ENCODE data around the gene KDM4C.
A peak's percentile ranks its signal among the peaks of the same experiment; 100 is the strongest.
"Not testable (repeated sequence)": the region's sequence is repeated elsewhere in the genome, so short reads cannot be mapped to it uniquely, and the experiment has no call there.

KDM4C gene

DNA sequence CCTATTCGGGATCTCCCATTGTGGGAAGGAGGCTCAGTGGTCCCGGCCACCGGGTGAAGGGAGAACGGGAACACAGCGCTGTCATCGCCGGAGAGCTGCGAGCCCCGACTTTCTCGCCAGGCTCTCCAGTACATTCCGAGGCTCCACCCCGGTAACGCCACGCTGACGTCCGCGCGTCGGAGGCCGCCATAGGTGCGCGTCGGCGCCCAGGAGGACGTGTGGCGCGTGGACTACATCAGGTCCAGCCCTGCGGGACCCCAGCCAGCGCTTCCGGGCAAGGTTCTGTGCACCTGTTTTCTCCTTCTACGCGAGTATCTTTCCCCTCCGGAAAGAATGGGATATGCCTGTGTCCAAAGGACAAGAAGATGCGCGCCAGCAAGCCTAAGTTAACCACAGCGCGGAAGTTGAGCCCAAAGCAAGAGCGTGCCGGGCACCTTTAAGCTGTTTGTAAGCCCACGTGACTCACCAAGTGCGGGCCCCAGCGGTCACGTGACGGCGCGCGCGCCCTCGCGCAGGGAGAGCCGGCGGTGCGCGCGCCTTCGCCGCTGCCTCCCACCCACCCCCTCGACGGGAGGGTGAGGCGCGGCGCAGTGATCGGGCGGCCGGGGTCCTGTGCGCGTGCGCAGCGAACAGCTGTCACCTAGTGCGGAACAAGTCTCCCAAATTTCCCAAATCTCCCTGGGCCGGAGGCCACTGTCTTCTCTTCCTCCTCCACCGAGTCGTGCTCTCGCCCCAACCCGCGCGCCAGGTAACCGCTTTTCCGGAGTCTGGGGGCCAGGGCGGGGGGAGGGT is at the start of gene KDM4C:
Gene KDM4C, plus strand, starts transcription at position 518 of the 792 bp plus-strand sequence. CDS start 35,016 bp downstream, outside the sequence.
- peak; percentile 94 to 95 for DNase-seq

DNA sequence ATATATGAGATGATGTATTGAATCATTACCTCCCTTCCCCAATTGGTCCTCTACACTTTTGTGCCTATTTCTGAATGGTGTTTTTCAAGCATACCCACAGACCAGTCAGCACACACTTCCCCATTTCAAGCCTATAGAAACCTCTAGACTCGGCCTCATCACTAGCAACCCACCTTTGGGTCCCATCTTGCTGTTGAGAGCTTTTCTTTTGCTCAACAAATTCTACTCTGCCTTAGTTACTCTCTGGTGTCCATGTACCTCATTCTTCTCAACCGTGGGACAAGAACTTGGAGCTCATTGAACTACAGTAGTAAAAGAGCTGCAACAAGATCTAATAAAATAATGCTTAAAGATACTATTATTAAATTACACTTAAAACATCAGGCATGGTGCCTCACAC is 49.0 kb upstream of the KDM4C start:
- DNase-seq = no peak

DNA sequence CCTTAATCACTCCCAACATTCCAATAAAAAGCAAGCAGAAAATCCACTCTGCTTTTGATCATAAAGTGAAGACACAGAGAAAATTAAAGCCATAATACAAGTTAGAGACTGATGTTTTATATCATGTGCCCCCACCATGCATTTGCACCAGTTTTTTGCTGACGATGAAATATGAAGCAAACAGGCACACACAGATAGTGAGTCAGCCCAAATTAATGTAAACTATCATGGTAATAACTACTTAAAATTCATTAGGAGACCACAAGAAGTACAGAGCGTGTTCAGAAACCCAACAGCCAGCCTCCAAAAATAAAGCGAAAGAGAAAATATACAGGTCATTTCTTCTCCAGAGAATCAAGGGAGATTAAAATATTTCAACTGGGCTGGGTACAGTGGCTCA is 46.4 kb upstream of the KDM4C start:
- no peak for DNase-seq

DNA sequence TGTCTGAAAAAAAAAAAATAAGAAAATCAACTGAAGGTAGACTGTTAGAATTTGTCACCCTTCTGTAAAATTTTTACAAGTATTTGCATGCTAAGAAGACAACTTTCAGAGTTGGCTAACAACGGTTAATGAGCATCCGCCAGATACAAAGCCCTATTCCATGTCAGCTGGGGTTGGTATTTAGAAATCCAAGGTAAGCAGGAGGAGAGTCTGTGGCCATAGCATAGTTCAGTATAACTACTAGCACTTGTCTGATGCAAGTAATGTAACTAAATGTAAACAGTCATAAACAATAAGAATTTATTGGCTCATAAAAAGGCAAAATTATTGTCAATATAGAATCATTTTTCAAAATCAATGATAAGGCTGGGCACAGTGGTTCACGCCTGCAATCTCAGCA is 45.7 kb upstream of the KDM4C start:
- DNase-seq = no peak

DNA sequence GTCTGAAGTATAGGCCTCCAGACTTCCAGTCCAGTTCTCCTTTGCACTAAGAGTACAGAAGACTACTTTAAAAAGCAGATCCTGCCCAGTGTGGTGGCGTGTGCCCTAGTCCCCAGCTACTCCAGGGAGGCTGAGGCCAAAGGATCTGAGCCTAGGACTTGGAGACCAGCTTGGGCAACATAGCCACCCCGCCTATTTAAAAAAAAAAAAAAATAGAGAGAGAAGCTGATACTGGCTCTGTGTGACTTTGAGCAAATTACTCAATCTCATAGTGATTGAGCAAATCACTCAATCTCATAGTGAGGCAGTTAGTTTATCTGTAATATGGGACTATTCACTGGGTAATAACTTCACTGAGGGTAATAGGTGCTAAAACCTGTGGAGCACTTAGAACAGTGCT is 43.6 kb upstream of the KDM4C start:
- DNase-seq = no peak

DNA sequence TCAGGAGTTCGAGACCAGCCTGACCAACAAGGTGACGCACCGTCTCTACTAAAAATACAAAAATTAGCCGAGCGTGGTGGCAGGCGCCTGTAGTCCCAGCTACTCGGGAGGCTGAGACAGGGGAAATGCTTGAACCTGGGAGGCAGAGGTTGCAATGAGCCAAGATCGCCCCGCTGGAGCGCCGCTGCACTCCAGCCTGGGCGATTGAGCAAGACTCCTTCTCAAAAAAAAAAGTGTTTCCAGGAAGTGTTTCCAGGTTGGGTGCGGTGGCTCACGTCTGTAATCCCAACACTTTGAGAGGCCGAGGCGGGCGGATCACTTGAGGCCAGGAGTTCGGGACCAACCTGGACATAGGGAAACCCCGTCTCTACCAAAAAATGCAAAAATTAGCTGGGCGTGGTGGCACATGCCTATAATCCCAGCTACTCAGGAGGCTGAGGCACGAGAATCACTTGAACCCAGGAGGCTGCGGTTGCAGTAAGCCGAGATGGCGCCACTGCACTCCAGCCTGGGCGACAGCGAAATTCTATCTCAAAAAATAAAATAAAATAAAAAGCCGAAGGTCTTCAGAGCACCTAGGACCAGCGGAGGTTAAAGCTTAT is 42.5 kb upstream of the KDM4C start:
- DNase-seq = not testable (repeated sequence)

DNA sequence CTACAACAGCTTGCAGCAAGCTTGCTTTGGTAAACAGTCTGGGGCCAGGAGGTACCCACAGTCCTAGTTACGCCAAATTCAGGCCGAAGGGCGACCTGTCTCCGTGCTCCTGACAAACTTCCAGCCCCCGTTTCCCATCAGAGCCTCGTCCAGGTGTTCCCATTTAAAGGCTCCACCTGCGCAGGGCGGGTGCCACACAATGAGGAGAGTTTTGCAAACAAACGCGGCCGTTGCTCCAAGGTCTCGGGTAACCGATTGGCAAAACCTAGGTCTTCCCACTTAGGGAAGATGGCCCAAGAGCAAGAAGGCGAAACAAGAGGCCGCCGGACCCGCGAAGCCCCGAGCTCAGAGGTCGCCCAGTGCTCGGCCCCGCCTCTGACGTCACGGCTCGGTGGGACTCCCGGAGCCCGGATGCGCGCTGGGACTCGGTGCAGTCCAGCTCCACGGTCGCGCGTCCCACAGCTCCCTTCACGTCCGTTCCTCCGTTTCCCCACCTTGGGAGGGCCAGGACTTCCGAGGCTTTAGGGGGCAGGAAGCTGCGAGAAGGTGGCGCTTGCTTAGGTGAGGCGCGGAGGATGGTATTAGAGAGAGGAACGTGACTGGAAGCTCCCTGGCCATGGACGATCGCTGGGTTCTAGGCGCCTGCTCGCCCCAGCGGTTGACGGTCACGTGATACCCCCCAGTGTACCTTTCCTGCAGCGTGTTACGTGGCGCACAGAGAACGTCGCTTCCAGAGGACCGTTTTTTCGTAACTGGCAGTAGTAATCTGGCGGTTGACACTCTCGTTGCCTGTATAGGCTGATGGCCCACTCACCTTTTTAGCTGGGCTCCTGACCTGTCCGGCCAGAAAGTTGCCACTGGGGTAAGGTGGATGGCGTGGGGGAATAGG is 41.8 kb upstream of the KDM4C start:
- peak; percentile 76 to 77 for DNase-seq

DNA sequence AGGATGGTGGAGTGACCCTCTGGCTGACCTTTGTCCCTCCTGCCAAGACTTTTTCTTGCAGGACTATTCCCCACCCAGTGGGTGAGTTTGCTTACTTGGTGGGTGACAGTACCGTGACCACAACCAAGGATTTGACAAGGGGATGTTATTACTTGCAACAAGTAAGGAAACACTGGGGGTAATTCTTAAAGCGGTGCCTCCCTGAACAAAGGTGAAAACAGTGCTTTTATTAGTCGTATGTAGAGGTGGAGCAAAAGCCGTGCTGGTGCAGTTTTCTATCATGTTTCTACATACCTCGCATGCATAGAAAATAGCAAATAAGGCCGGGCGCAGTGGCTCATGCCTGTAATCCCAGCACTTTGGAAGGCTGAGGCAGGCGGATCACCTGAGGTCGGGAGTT is 41.0 kb upstream of the KDM4C start:
- DNase-seq = no peak

DNA sequence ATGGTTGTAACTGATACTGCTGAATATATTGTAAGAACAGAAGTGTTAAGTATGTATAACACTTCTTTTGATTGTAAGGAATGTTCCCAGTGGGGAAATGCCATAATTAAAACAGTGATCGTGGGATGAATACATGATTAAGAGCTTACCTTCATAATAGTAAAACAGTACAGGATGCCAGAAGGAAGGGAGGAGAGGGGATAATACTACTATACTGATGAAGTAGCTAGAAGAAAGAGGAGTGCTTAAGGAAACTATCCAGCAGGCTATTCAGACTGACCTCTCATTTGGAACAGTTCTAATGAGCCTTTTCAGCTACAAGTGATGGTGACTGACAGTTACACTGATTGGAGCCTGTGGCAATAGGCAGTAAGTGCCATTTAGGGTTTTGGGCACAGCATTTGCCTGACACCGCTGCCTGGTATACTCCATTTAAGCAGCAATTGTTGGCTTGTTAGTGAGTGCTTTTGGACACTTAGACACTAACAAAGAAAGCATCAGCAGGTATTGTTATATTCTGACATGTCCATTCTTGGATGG is 33.8 kb upstream of the KDM4C start:
- no peak for DNase-seq

DNA sequence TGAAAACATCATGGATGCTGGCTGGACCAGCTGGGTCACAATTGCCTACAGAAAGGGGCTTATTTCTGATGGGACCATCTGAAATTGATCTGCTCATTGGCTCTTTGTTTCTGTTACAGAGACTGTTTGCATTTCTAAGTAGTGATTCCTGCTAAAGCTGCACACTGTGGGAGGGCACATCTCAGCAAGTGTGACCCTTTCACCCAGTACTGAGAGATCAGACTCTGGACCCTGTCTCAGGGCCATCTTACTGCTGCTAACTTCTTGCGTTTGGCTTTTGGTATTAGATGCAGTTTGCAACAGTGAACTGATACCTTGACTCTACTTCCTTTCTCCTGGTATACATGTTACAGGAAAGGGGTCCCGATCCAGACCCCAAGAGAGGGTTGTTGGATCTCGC is 24.5 kb upstream of the KDM4C start:
- DNase-seq = no peak

DNA sequence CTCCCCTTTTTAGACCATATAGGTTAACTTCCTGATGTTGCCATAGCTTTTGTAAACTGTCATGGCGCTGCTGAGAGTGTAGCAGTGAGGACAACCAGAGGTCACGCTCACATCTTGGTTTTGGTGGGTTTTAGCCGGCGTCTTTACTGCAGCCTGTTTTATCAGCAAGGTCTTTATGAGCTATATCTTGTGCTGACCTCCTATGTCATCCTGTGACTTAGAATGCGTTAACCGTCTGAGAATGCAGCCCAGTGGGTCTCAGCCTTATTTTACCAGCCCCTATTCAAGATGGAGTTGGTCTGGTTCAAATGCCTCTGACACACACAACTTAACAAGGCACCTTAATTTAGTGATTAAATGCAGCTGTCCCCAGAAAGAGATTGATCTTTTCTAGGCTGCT is 23.9 kb upstream of the KDM4C start:
- DNase-seq = no peak

DNA sequence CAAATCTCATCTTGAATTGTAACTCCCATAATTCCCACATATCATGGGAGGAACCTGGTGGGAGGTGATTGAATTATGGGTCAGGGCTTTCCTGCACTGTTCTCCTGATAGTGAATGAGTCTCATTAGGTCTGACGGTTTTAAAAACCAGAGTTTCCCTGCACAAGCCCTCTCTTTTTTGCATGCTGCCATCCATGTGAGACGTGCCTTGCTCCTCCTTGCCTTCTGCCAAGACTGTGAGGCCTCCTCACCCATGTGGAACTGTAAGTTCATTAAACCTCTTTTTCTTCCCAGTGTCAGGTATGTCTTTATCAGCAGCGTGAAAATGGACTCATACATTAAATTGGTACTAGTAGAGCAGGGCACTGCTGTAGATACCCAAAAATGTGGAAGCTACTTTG is 22.4 kb upstream of the KDM4C start:
- DNase-seq = no peak

DNA sequence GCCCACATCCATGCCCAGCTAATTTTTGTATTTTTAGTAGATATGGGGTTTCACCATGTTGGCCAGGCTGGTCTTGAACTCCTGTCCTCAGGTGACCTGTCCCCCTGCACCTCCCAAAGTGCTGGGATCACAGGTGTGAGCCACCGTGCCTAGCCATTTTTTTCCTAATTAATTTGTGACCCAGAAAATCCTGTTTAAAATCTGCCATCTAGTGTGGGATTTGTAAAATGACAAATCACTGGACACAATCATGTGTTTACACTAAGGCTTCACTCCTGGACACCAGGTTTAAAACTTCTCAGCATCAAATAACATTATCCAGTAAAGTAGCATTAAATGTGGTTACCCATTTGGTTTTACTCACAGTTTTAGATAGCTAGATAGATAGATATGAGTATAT is 18.6 kb upstream of the KDM4C start:
- peak in 1 of 2 donors; percentile 11 for DNase-seq

DNA sequence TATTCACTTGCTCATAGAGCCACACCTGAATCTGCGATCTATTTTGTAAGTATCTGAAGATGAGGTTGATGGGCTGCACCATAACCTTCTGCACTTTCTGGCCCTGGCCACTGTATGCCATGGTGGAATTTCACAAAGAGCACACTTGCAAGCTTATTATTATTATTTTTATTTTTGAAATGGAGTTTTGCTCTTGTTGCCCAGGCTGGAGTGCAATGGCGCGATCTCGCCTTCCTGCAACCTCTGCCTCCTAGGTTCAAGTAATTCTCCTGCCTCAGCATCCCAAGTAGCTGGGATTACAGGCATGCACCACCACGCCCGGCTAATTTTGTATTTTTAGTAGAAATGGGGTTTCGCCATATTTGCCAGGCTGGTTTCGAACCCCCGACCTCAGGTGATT is 8.9 kb upstream of the KDM4C start:
- not testable (repeated sequence) for DNase-seq

DNA sequence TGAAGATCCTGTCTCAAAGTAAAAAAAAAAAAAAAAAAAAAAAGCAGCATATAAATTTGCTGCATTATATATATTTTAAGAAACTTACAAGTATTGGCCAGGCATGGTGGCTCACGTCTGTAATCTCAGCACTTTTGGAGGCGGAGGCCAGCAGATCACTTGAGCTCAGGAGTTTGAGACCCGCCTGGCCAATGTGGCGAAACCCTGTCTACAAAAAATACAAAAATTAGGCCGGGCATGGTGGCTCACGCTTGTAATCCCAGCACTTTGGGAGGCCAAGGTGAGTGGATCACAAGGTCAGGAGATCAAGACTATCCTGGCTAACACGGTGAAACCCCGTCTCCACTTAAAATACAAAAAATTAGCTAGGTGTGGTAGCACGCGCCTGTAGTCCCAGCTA is 2.9 kb upstream of the KDM4C start:
- not testable (repeated sequence) for DNase-seq

DNA sequence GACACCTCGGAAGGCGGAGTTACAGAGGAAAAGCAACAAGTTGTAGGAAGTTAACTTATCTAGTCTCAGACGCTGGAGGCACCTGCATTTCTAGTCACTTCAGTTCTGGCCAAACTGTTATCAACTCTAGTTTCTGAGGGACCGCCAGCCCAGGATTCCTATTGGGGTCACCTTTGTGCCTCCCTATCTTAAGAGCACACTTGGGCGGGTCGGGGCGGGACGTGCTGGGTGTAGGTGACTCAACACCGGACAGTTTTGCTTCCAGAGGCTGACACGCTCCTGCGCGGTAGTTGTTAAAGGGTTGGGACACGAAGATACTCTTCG is 679 bp upstream of the KDM4C start:
- DNase-seq = peak; percentile 85 to 87

DNA sequence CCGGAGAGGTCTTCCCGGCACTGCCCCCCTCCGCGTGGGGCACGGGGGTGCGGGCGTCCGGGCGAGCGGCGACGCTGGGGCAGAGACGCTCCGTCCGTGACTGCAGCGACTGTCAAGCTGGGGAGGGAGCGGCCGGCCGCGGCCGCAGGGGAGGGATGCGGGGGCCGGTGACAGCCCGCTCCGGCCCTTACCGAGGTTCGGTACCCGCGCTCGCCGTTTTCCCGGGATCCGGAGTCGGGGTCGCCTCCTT is 400 bp downstream of the KDM4C start:
- DNase-seq = no peak

DNA sequence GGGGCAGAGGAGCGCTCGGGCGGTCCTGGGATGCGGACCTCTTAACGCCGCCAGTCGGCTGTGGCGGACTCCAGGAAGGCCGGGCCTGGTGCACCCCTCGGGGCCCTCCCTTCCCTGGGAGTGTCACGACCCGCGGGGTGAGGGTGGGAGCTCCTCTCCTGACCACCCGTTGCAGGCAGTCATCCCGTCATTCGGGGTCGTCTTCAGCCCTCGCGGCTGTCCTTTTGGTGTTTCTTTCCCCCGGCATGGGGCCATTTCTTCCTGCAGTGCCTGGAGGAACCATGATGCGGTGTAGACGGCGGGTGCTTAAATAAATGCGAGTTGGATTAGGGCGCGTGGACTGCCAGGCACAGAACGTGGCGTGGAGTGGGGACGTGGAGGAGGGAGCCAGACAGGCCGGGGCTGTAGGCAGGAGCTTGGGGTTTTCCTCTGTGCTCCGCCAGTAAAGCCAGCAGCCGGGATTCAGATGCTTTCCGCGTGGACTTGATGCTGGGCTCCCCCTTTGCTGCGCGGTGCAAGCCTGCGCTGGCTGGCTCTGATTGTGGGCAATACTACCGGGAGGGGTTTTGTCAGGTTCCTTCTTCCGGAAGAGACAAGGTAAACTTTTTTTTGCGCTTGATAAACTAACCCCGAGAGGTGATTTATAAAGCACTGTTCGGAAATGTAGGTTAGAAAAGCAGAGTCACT is 868 bp downstream of the KDM4C start:
- DNase-seq = peak in 1 of 2 donors; percentile 55

DNA sequence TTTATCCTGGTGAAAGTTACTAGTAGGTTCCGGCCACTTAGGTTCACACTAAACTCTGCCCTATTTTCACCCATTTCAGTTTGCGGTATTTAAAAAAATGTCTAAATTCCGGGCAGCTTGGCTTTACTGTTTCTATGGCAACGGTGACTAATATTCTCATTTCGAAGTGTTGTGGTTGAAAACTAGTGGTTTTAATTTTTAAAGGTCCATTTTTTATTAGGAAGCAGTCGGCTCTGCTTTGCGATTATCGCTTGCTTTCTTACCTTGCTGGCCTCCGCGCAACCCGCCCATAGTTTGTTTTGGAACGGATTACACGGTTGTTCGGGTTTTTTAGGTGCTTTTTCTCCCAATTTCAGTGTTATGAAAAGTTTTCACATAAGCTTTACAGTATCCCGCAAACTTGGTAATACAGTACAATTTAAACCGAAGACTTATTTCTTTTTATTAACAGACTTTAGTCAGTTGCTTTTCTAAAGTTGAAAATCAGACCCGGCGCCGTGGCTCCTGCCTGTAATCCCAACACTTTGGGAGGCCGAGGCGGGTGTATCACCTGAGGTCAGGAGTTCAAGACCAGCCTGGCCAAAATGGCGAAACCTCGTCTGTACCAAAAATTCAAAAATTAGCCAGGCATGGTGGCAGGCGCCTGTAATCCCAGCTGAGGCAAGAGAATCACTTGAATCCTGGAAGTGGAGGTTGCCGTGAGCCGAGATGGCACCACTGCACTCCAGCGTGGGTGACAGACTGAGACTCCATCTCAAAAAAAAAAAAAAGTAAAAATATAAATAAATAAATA is 1.6 kb downstream of the KDM4C start:
- peak; percentile 51 to 88 for DNase-seq

DNA sequence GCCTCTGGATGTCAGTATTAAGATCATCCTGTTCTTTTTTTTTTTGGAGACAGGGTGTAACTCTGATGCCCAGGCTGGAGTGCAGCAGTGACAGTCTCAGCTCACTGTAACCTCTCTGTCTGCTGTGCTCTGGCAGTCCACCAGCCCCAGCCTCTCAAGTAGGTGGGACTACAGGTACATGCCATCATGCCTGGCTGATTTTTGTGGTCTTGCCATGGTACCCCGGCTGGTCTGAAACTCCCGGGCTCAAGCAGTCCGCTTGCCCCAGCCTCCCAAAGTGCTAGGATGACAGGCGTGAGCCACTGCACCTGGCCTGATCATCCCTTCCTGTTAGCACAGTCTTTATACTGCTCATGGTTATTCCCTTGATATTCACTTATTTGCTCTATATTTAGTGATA is 3.5 kb downstream of the KDM4C start:
- no peak for DNase-seq

DNA sequence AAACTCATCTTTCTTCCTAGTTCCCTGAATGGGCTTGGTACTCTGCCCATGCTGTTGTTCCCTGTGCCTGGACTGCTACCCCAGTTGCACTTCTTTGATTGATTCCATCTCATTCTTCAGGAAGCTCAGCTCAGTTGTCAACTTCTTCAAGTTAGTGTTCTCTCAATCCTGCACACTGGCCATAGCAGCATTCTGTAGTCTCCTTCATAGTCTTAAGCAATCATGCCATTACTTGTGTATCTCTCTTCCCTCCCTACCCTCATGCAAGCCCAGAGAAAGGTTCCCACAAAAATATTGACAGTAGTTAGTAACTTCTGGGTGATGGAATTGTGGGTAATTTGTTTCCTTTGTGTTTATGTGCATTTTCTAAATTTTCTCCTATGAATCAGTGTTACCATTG is 5.5 kb downstream of the KDM4C start:
- no peak for DNase-seq

DNA sequence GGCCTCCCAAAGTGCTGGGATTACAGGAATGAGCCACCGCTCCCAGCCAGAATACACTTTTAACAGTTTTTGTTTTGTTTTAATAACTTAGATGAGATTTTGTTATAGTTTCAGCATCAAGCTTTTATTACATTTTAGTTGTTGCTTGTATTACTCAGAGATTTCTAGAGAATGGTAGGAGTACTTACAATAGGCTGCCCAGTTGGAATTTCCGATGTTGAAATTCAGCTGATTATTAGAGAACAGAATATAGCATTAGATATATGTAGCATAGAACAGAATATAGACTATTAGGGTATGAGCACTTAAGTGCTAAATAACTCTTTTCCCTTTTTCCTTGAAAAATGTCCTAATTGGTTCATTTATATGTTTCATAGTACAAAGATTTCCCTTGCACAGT is 6.2 kb downstream of the KDM4C start:
- no peak for DNase-seq

Data from CD4-positive, alpha-beta T cell treated with Interleukin-4 for 1 hour (primary cell).